ENCODE results near the gene XPNPEP3.

The XPNPEP3 gene

GRCh38 chr22:40928657-40929056 lies 71.7 kb downstream of the XPNPEP3 start:
- TF ChIP-seq, protein P1, sequence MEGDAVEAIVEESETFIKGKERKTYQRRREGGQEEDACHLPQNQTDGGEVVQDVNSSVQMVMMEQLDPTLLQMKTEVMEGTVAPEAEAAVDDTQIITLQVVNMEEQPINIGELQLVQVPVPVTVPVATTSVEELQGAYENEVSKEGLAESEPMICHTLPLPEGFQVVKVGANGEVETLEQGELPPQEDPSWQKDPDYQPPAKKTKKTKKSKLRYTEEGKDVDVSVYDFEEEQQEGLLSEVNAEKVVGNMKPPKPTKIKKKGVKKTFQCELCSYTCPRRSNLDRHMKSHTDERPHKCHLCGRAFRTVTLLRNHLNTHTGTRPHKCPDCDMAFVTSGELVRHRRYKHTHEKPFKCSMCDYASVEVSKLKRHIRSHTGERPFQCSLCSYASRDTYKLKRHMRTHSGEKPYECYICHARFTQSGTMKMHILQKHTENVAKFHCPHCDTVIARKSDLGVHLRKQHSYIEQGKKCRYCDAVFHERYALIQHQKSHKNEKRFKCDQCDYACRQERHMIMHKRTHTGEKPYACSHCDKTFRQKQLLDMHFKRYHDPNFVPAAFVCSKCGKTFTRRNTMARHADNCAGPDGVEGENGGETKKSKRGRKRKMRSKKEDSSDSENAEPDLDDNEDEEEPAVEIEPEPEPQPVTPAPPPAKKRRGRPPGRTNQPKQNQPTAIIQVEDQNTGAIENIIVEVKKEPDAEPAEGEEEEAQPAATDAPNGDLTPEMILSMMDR (conservative IDR thresholded peaks at IDR 0.05; ENCODE audit: control insufficient read depth, insufficient read depth, low read depth, low read length), result no peak

GRCh38 chr22:40932396-40932795 lies 75.4 kb downstream of the XPNPEP3 start:
- TF ChIP-seq, protein P1 (conservative IDR thresholded peaks at IDR 0.05; ENCODE audit: control insufficient read depth, insufficient read depth, low read depth, low read length), result no peak
- H3K4me3 ChIP-seq (ENCODE audit: control insufficient read depth, low read depth, low read length), result no peak overlapping the region
- DNase-seq (ENCODE audit: low read depth), result peak; percentile 10

More at GRCh38 chr22:40928657-40929056, 71.7 kb downstream of the XPNPEP3 start:
- no peak for DNase-seq (ENCODE audit: low read depth)
- H3K4me3 ChIP-seq (ENCODE audit: control insufficient read depth, low read depth, low read length), result no peak overlapping the region

- H3K4me3 ChIP-seq (ENCODE audit: control insufficient read depth, low read depth, low read length), result no peak overlapping the region
- no peak for DNase-seq (ENCODE audit: low read depth)
- TF ChIP-seq, protein P1 (conservative IDR thresholded peaks at IDR 0.05; ENCODE audit: control insufficient read depth, insufficient read depth, low read depth, low read length), result no peak
These were observed 82.3 kb downstream of the XPNPEP3 start for GRCh38 chr22:40939202-40939601.

- peak; percentile 98 for DNase-seq (ENCODE audit: low read depth)
- TF ChIP-seq, protein P1 (conservative IDR thresholded peaks at IDR 0.05; ENCODE audit: control insufficient read depth, insufficient read depth, low read depth, low read length), result no peak
- peak within 1 kb of the TSS; percentile 94 for H3K4me3 ChIP-seq (ENCODE audit: control insufficient read depth, low read depth, low read length)
These were observed 94.2 kb downstream of the XPNPEP3 start, which contains the start of gene RBX1 for GRCh38 chr22:40950962-40951794. RBX1 (plus strand) TSS chr22:40951378; CDS start chr22:40951399, 21 bp downstream.

DNA sequence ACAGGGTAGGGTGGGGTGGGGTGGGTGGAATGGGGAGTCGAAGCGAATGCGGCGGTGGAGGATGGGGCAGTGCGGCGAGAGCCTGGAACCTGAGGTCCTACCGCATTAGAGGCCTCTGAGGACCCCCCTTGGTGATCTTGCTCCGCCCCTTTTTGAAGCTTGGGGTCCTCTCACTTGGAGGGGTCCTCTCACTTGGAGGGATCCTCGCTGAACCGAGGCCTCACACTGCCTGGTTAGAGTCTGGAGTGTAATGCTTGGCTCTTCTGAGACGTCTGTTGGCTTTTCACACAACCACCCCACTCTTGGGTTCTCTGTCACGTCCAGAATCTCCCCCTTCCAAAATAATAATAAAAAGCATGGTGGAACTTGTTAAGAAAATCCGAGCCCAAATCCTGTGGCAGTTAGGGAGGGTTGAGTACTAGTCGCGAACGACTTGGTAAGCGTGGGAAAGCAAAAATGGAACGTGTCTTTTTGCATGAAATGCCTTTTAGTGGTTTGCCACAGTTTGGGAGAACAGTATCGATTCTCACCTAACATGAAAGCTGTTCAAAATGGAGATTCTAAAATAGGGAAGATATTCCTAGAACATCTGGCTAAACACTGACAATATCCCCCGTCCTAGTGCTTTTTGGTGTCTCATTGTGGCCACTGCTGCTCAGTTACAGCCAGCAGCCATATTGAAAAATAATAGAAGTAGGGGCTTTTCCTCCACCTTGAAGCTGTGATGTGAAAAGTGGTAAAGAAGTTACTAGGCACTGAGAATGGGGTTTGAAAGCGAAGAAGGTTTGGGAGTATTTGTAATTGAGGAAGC lies 95.1 kb downstream of the XPNPEP3 start:
- no peak for DNase-seq (ENCODE audit: low read depth)
- H3K4me3 ChIP-seq (ENCODE audit: control insufficient read depth, low read depth, low read length), result peak overlapping the region; percentile 94
- TF ChIP-seq, protein P1 (conservative IDR thresholded peaks at IDR 0.05; ENCODE audit: control insufficient read depth, insufficient read depth, low read depth, low read length), result no peak

DNA sequence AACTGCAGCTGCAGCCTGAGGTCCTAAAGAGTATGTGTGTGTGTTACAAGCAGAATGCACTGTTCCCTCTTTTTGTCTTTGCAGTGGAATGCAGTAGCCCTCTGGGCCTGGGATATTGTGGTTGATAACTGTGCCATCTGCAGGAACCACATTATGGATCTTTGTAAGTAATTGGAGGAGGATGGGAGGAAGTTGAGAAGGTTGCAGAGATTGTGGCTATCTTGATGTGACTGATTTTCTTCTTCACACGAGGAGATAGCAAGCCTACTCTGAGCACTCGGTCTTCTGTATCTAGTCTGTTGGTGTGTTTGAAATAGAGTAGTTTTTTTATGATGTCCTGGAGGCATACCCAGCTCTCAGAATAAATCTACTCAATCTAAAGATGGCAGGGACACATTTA lies 96.5 kb downstream of the XPNPEP3 start:
- TF ChIP-seq, protein P1 (conservative IDR thresholded peaks at IDR 0.05; ENCODE audit: control insufficient read depth, insufficient read depth, low read depth, low read length), result no peak
- no peak overlapping the region for H3K4me3 ChIP-seq (ENCODE audit: control insufficient read depth, low read depth, low read length)
- no peak for DNase-seq (ENCODE audit: low read depth)
